ENCODE data around the gene TRAPPC3L.

The TRAPPC3L gene

GRCh38 chr6:116467096-116467495, 78.4 kb downstream of the TRAPPC3L start:
- no peak overlapping the region for H3K27ac ChIP-seq
- no peak for TF ChIP-seq ZFX (IDR thresholded peaks at IDR 0.05; ENCODE audit: borderline replicate concordance)
- TF ChIP-seq, protein P1, sequence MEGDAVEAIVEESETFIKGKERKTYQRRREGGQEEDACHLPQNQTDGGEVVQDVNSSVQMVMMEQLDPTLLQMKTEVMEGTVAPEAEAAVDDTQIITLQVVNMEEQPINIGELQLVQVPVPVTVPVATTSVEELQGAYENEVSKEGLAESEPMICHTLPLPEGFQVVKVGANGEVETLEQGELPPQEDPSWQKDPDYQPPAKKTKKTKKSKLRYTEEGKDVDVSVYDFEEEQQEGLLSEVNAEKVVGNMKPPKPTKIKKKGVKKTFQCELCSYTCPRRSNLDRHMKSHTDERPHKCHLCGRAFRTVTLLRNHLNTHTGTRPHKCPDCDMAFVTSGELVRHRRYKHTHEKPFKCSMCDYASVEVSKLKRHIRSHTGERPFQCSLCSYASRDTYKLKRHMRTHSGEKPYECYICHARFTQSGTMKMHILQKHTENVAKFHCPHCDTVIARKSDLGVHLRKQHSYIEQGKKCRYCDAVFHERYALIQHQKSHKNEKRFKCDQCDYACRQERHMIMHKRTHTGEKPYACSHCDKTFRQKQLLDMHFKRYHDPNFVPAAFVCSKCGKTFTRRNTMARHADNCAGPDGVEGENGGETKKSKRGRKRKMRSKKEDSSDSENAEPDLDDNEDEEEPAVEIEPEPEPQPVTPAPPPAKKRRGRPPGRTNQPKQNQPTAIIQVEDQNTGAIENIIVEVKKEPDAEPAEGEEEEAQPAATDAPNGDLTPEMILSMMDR (IDR thresholded peaks at IDR 0.05): no peak

GRCh38 chr6:116465246-116465645, 80.2 kb downstream of the TRAPPC3L start:
- TF ChIP-seq, protein P1 (IDR thresholded peaks at IDR 0.05): no peak
- no peak for TF ChIP-seq ZFX (IDR thresholded peaks at IDR 0.05; ENCODE audit: borderline replicate concordance)
- no peak overlapping the region for H3K27ac ChIP-seq

GRCh38 chr6:116463301-116463700, 82.2 kb downstream of the TRAPPC3L start:
- no peak overlapping the region for H3K27ac ChIP-seq
- no peak for TF ChIP-seq ZFX (IDR thresholded peaks at IDR 0.05; ENCODE audit: borderline replicate concordance)
- TF ChIP-seq, protein P1 (IDR thresholded peaks at IDR 0.05): no peak

DNA sequence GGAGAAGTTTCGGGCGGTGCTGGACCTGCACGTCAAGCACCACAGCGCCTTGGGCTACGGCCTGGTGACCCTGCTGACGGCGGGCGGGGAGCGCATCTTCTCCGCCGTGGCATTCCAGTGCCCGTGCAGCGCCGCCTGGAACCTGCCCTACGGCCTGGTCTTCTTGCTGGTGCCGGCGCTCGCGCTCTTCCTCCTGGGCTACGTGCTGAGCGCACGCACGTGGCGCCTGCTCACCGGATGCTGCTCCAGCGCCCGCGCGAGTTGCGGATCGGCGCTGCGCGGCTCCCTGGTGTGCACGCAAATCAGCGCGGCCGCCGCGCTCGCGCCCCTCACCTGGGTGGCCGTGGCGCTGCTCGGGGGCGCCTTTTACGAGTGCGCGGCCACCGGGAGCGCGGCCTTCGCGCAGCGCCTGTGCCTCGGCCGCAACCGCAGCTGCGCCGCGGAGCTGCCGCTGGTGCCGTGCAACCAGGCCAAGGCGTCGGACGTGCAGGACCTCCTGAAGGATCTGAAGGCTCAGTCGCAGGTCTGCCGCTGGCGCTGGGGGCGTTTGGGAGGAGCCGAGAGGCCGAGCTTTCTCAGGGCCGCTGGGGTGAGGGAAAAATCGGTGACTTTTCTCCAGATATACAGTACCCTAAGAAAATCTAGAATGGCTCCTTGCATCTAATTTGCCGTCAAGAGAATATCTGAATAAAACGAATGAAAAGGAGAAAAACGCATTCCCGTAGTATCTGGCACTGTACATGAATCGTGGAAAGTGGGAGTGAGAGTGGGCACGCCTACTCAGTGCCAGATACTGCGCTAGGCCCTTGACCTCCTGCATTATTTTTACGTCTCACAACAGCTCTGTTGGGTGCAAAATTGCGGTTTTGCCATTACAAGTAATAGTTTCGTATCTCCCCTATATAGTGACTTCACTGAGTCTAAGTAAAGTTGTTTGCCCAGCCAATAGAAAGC, 83.3 kb downstream of the TRAPPC3L start:
- H3K27ac ChIP-seq: no peak overlapping the region
- TF ChIP-seq, protein P1 (IDR thresholded peaks at IDR 0.05): no peak
- TF ChIP-seq ZFX (IDR thresholded peaks at IDR 0.05; ENCODE audit: borderline replicate concordance): no peak

DNA sequence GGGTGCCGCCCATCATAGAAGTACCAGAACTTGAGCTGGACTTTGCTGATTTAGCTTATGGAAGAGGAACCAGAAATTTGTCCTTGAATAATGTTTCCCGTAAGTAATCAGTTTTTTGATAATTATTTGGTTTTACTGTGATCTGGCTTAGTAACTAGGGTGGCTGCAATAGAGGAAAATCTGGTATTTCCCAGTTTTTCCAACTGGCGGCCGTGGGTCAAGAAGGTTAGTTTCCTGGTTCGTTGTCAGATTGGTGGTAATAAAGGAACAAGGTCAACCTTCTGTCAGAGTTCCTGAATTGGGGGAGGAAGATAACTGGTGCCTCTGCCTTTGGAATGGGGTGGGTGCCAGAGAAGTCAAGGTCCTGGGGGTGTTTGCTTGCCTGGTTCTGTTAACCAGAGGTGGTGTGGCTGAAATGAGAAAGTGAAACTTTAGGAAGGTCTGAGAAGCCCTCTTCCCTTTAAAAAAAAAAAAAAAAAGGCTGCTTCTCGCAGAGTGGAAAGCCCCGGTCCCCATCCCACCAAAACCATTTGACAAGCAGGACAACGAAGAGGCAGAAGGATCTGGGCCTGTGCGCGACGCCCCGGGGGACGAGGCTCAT, 84.1 kb downstream of the TRAPPC3L start, which contains the start of gene CALHM6:
CALHM6 (plus strand) TSS at position 45 of the 601 bp plus-strand sequence; CDS start at position 600, 555 bp downstream.
- no peak within 1 kb of the TSS for H3K27ac ChIP-seq
- TF ChIP-seq ZFX (IDR thresholded peaks at IDR 0.05; ENCODE audit: borderline replicate concordance): no peak
- TF ChIP-seq, protein P1 (IDR thresholded peaks at IDR 0.05): no peak

- TF ChIP-seq, protein P1 (IDR thresholded peaks at IDR 0.05): no peak
- no peak for TF ChIP-seq ZFX (IDR thresholded peaks at IDR 0.05; ENCODE audit: borderline replicate concordance)
- H3K27ac ChIP-seq: no peak overlapping the region
Observed at GRCh38 chr6:116459927-116460326, 85.6 kb downstream of the TRAPPC3L start.

- TF ChIP-seq, protein P1 (IDR thresholded peaks at IDR 0.05): no peak
- TF ChIP-seq ZFX (IDR thresholded peaks at IDR 0.05; ENCODE audit: borderline replicate concordance): no peak
- H3K27ac ChIP-seq: no peak overlapping the region
Observed at GRCh38 chr6:116458264-116458663, 87.2 kb downstream of the TRAPPC3L start.
